AG09319 (cell line): ENCODE measurements around the gene CTSF.
"Not testable (repeated sequence)": the region's sequence is repeated elsewhere in the genome, so short reads cannot be mapped to it uniquely, and the experiment has no call there.

ENCODE experiments used
- DNase-seq: peaks from one replicate; pipeline ENCODE4 v3.0.0-alpha.2; 2010; ENCODE audit warnings: low read depth; ENCODE audit errors: extremely low read depth
- TF ChIP-seq, protein P1 (sequence below): IDR thresholded peaks from 2 replicates; pipeline ENCODE4 v1.5.1; 2011; ENCODE audit warnings: low read depth, mild to moderate bottlenecking, inconsistent platforms, low read length, moderate library complexity

Gene CTSF

DNA sequence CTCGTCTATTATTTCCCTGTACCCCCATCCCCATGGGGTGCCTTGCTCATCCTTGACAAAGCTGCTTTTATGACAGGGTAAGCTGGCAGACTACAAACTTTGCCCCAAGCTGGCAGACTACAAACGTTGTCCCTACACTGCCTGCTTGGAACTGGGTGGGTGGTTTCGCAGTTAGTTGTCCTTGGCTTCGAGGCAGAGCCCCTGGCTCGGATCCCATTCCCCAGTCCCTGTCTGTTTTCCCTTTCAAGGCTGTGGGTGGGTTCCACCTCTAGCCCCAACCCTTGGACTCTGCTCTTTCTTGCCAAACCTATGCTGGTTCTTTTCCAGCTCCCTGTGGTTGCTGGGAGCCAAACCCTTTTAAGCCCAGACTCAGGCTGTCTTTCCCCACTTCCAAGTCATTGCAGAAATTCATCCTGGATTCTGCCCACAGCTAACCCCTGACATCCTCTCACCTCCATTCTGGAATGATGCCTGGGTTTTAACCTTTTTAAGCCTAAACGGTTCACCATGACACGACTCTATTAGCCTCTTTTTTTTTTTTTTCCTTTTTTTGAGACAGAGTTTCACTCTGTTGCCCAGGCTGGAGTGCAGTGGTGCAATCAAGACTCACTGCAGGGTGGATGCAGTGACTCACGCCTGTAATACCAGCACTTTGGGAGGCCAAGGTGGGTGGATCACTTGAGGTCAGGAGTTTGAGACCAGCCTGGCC is 38.9 kb upstream of the CTSF start:
- TF ChIP-seq, protein P1, sequence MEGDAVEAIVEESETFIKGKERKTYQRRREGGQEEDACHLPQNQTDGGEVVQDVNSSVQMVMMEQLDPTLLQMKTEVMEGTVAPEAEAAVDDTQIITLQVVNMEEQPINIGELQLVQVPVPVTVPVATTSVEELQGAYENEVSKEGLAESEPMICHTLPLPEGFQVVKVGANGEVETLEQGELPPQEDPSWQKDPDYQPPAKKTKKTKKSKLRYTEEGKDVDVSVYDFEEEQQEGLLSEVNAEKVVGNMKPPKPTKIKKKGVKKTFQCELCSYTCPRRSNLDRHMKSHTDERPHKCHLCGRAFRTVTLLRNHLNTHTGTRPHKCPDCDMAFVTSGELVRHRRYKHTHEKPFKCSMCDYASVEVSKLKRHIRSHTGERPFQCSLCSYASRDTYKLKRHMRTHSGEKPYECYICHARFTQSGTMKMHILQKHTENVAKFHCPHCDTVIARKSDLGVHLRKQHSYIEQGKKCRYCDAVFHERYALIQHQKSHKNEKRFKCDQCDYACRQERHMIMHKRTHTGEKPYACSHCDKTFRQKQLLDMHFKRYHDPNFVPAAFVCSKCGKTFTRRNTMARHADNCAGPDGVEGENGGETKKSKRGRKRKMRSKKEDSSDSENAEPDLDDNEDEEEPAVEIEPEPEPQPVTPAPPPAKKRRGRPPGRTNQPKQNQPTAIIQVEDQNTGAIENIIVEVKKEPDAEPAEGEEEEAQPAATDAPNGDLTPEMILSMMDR, result no peak
- peak; percentile 69 for DNase-seq

DNA sequence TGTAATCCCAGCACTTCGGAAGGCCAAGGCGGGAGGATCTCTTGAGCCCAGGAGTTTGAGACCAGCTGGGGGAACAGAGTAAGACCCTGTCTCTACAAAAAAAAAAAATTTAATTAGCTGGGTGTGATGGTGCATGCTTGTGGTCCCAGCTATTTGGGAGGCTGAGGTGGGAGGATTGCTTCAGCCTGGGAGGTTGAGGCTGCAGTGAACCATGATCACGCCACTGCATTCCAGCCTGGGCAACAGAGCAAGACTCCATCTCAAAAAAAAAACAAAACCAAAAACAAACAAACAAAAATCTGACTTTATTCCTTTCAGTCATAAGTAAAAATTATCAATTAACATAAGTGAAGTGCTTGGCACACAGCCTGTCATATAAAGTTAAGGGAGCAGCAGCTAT is 38.2 kb upstream of the CTSF start:
- DNase-seq, result not testable (repeated sequence)

- TF ChIP-seq, protein P1, result no peak
- no peak for DNase-seq
Measured at GRCh38 chr11:66604155-66604554, 35.7 kb upstream of the CTSF start.

DNA sequence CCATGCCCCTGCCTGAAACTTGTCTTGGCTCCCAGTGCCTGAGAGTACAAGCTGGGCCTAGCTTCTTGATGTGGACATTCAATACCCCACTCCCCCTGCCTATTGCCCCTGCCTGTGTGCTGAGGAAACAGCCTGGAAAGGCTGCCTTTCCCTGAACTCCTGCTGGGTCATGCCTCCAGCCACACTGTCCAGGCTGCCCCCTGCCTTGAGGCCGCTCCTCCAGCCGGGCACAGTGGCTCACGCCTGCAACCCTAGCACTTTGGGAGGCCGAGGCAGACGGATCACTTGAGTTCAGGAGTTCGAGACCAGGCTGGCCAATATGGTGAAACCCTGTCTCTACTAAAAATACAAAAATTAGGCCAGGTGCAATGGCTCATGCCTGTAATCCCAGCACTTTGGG is 34.7 kb upstream of the CTSF start:
- TF ChIP-seq, protein P1, result no peak
- no peak for DNase-seq

GRCh38 chr11:66600631-66601233 is 32.3 kb upstream of the CTSF start:
- no peak for DNase-seq
- TF ChIP-seq, protein P1, result no peak

DNA sequence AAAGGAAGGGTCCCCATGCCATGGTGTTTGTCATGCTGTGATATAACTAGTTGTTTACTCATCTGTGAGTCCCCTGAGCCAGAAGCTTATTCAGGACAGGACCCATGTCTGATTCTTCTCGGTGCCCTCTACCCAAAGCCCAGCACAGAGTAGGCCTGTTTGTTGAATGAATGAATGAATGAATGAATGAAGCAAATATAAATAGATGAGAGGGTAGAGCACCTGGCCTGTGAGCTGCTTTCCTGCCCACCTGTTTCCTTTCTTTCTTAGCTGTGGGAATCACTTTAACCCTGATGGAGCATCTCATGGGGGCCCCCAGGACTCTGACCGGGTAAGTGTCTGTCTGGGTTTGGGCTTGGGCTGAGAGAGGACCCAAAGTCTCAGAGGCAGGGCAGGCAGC is 31.8 kb upstream of the CTSF start:
- TF ChIP-seq, protein P1, result no peak
- no peak for DNase-seq

DNA sequence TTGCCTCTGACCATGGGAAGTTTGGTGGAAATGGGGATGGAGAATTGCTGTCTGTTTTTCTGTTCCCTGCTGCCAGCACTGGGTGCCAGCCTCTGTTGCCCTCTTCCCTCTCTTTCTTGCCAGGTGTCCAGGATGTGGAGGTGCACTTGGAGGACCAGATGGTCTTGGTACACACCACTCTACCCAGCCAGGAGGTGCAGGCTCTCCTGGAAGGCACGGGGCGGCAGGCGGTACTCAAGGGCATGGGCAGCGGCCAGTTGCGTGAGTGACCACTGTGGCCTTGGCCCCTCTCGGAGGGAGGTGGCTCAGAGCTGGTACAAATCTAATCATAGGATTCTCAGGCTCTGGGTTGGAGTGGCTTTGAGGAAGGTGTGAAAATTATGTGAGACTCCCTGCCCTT is 30.6 kb upstream of the CTSF start:
- TF ChIP-seq, protein P1, result no peak
- DNase-seq, result no peak
